22Rv1 (cell line): ENCODE results near the gene NPL.

ENCODE experiments used
- H3K27ac ChIP-seq: fragments of 450-650 bp; 2 replicates; pipeline ENCODE4 v1.5.1; 2017
- CTCF ChIP-seq: fragments of 450-650 bp; IDR thresholded peaks from 2 replicates; pipeline ENCODE4 v1.5.1; 2017; ENCODE audit warnings: mild to moderate bottlenecking
- ZFX ChIP-seq: fragments of 450-650 bp; IDR thresholded peaks from 2 replicates; pipeline ENCODE4 v1.6.1; 2017; ENCODE audit warnings: antibody characterized with exemption, borderline replicate concordance

The NPL gene

GRCh38 chr1:182789138-182790076 lies at the start of gene NPL:
Gene NPL, plus strand, starts transcription at chr1:182789773. Its CDS starts 4,599 bp downstream, at chr1:182794372.
- TF ChIP-seq ZFX (no peak), CTCF (peak; percentile 25)
- no peak within 1 kb of the TSS for H3K27ac ChIP-seq

- TF ChIP-seq ZFX (no peak), CTCF (no peak)
- no peak overlapping the region for H3K27ac ChIP-seq
These were observed 49.5 kb upstream of the NPL start for GRCh38 chr1:182740120-182740519.

GRCh38 chr1:182742780-182743179 lies 46.8 kb upstream of the NPL start:
- TF ChIP-seq ZFX (no peak), CTCF (no peak)
- no peak overlapping the region for H3K27ac ChIP-seq

GRCh38 chr1:182752077-182752988 lies 37.2 kb upstream of the NPL start:
- H3K27ac ChIP-seq: no peak overlapping the region
- TF ChIP-seq CTCF: no peak

GRCh38 chr1:182754087-182754486 lies 35.5 kb upstream of the NPL start:
- no peak for TF ChIP-seq CTCF
- no peak for TF ChIP-seq ZFX
- H3K27ac ChIP-seq: no peak overlapping the region

- H3K27ac ChIP-seq: no peak overlapping the region
- TF ChIP-seq CTCF (no peak), ZFX (no peak)
These were observed 34.8 kb upstream of the NPL start for GRCh38 chr1:182754543-182755314.
